GM21737 (cell line): ENCODE results near the gene CMTM7.

ENCODE experiments used
- ATAC-seq: cut with Tn5 transposase; IDR thresholded peaks from one replicate; pipeline ENCODE4 v1.9.1; 2021; ENCODE audit warnings: mild to moderate bottlenecking, moderate library complexity; ENCODE audit not compliant: unreplicated experiment

Gene CMTM7

GRCh38 chr3:32484436-32484835 is 92.8 kb downstream of the CMTM7 start:
- ATAC-seq, result no peak

DNA sequence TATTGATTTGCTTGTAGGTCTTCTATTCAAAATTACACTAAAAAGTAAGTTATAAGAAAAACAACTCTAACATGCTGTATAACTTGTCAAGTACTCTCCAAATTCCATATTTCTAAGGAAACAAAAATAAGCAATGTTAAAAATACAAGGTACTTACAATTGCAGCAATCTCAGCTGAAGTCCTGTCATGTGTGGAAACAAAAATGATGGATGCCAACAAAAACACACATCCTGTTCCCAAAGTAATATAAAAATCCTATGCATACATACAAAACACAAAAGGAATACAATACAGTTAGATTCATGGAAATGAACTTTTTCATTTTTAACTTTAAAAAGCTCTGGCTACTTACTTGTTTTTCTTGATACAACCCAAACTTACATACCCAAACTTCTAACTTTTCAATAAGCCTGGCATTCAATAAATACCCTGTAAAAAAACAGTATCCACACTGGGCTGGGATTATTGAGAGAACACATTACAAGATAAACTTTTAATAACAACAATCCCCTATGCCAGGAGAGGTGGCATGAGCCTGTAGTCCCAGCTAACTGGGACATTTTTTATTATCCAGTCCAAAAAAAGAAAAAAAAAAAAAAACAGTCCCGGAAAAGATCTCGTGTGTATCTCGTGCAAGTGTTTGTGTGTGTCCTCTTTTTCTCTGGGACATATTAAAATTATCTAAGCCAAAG is 96.3 kb downstream of the CMTM7 start:
- ATAC-seq, result no peak

- ATAC-seq, result no peak
Measured at GRCh38 chr3:32488474-32489008, 96.9 kb downstream of the CMTM7 start.

DNA sequence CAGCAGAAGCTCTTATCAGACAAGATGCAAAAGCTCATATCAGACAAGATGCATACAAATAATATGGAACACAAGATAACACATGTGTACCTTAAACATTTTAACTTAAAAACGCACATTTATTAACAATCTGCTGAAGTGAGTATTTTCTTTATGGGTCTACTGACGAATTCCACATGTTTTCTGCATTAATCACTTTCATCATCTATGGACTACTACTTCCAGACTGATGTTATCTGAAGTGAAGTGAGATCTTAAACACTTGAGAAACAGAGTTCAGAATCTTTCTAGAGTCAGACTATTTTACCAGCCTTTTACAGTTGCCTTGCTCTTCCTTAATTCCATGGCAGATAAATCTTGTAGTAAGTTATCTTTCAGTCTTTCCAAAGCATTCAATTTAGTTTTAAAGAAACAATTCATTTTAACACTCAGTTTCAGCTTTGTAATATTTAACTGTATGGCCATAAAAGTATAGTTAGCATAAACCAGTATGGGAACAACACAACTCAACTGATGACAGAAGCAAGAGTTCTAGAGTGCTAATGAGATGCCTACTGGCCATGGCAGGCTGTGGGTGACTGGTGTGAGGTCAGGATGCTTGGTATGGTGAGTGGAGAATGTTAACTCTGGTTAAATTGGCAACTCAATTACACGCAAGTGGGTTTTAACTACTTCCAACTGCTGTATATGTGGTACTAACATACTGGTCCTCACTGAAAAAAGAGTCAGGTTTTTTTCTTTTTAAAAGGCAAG is 101.2 kb downstream of the CMTM7 start:
- no peak for ATAC-seq

DNA sequence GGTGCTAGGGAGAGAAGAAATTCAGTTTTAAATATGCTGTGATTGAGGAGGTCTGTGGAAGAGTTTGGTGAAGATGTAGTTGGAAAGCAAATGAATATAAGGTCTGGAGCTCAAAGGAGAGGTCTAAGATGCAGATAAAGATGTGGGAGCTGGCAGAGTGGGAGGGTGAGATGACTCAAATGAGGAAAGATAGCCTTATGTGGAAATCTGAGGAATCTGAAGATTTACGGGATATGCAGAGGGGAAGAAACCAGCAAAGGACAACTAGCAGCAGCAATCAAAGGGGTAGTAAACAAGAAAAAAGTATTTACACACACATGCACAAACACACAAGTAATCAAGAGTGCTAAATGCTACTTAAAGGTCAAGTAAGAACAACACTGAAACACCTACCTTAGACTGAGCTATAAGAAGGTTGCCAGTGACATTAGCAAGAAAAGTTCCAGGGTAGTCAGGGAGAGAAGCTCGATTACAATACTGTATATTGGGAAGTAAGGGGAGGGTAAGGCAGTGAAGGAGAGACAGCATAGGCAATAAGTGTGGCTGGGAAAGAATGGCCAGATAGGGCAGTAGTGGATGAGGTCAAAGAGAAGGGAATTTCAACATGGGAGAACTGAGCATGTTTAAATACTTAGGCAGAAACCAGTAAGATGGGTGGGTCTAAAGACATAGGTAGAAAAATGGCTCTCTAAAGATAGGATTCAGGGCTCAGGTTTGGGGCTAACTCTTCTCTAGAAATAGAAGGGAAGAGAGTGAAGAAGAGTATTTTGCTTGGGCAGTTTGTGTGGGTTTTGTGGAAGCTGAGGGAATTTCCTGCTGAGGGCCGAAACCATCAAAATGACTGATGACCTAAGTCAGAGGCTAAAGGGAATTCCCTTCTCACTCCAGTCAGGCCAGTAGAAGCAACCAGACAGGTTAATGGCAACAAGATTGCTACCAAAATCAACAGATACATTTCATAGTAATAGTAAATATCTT is 102.1 kb downstream of the CMTM7 start:
- ATAC-seq, result peak; percentile 74

DNA sequence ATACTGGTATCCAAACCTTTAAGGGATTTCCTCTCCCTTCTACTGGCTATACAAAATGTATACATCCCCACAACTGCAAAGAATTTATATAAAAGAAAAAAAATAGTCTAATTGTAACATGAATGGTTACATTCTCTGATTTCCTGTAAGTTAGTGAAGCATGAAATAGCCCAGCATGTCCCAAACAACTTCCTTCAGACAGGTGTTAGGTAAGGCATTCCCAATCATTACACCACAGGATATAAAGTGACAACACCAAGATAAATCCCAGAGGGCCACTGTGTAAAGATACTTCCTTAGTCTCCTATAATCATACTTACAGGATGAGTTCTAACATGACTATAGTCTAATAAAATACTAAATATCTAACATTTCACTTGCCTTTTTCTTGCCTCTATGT is 103.4 kb downstream of the CMTM7 start:
- no peak for ATAC-seq

- ATAC-seq, result no peak
Measured at GRCh38 chr3:32495609-32496008, 104.0 kb downstream of the CMTM7 start.

DNA sequence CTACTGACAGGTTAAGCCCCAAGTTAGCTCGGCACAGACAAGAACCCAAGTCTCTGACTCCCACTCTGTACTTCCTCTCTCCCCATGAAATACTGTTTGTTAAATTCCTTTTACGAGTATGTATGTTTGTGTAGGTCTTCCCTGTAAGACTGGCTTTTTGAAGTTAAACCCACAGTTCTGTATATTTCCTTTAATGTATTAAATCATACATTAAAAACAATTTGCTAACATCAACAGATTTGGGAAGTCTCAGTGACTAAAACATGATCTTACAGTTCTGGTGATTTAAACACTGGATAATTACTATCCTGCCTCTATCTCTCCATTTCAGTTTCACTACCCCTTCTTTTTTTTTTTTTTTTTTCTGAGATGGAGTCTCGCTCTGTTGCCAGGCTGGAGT is 106.6 kb downstream of the CMTM7 start:
- no peak for ATAC-seq

GRCh38 chr3:32498992-32499391 is 107.3 kb downstream of the CMTM7 start:
- ATAC-seq, result no peak

GRCh38 chr3:32499585-32499984 is 107.9 kb downstream of the CMTM7 start:
- no peak for ATAC-seq

- ATAC-seq, result no peak
Measured at GRCh38 chr3:32500231-32500630, 108.6 kb downstream of the CMTM7 start.

DNA sequence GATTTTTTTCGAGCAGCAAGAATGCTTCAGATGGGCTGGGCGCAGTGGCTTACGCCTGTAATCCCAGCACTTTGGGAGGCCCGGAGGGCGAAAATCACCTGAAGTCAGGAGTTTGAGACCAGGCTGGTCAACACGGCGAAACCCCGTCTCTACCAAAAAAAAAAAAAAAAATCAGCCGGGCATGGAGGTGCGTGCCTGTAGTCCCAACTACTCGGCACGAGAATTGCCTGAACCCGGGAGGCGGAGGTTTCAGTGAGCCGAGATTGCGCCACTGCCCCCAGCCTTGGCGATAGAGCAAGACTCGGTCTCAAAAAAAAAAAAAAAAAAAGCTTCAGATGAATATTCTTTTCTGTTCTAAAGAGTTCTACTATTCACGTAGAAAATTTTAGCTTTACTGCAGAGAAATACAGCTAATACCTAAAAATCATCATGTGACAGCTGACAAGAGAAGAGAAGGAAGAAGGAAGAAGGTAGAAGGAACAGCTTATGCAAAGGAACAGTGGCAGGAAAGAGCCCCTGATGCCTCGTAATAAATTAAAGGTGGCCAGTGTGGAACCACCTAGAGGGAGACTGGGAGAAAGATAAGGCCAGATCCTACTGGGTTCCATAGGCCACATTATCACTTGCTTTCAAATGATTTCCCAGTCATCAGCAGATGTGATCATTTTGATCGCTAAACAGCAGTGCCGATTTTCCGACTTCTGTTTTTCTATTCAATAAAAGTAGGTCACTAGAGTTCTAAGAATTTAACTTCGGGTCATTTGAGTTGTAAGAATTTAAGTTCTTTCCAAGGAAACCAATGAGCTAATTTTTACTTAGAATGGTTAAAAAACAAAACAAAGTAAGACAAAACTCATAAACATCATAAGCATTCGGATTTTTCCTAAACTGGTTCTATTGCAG is 109.5 kb downstream of the CMTM7 start:
- ATAC-seq, result no peak

- no peak for ATAC-seq
Measured at GRCh38 chr3:32501783-32502117, 110.1 kb downstream of the CMTM7 start.

- peak; percentile 72 for ATAC-seq
Measured at GRCh38 chr3:32502118-32502945, 110.7 kb downstream of the CMTM7 start, which contains the start of gene CMTM6. TSS of gene CMTM6 (minus strand) at chr3:32502852. CDS start at chr3:32502745, 107 bp downstream.

GRCh38 chr3:32502946-32503286 is 111.3 kb downstream of the CMTM7 start:
- ATAC-seq, result no peak
